GM21390 (cell line): ENCODE results near the gene CBS.
"Not testable (repeated sequence)": the region's sequence is repeated elsewhere in the genome, so short reads cannot be mapped to it uniquely, and the experiment has no call there.

Experiments used
- ATAC-seq: cut with Tn5 transposase; IDR thresholded peaks from one replicate; pipeline ENCODE4 v1.9.1; 2021; ENCODE audit not compliant: unreplicated experiment

Gene CBS

GRCh38 chr21:43069682-43070081 is 6.0 kb downstream of the CBS start:
- ATAC-seq, result not testable (repeated sequence)

GRCh38 chr21:43068065-43068464 is 7.6 kb downstream of the CBS start:
- ATAC-seq, result not testable (repeated sequence)

DNA sequence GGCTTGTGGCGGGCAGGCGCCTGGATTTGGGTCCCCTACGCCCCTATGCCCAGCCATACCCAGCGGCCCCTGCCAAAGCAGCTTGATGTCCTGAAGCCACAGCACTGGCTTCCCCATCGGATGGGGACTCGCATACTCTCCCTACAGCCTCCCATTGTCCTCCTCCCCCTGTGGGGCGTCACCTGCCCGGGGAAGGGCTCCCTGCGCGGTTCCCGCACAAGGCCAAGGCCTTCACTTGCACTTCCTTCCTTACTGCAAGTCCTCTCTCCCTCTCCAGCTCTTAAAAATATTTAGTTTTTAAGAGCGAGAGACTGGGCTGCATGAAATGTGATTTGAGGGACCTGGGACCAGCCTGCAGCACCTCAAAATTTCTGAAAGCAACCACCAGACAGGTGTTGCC is 8.9 kb downstream of the CBS start:
- not testable (repeated sequence) for ATAC-seq

DNA sequence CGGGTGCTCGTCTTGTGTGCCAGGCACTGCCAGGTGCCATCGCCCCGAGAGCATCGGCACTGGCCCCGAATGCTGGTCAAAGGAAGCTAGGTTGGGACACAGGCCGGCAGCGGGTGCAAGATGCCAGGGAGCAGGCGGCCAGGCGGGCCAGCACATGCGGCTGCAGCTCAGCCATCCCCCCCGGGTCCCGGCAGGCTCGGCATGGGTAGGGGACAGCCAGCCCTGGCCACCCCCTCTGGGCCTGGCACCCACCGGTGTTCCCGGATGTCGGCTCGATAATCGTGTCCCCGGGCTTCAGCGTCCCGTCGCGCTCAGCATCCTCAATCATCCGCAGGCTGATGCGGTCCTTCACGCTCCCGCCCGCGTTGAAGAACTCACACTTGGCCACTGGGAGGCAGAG is 9.6 kb downstream of the CBS start:
- ATAC-seq, result not testable (repeated sequence)

GRCh38 chr21:43064265-43064917 is 11.2 kb downstream of the CBS start:
- not testable (repeated sequence) for ATAC-seq

DNA sequence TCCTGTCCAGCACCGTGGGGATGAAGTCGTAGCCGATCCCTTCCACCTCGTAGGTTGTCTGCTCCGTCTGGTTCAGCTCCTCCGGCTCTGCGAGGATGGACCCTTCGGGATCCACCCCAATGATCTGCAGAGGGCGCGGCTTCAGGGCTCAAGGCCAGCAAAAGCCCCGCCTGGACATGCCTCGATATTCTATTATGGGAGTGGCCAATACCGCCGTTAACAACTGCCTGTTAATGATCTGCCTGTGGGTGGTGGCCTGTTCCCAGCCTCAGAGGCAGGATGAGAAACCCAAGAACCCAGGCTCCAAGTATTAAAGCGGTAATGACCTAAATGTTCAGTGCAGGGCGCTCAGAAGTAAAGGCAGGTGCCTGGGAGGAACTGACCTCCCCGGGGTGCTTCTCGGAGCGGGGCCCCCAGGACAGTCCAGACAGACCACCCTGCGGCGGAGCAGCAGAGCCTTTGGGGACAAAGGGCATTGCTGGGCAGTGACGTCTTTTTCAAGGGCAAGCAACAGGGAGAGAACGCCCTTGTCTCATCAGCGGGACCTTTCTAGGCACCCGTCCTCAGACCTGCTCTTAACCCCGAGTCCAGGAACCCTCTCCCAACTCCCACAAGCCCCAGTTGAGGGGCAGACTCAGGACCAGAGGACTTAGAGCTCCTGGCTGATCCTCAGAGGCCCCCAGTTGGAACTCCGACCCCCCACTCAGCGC is 12.5 kb downstream of the CBS start:
- not testable (repeated sequence) for ATAC-seq

GRCh38 chr21:43053112-43053511 is 22.5 kb downstream of the CBS start:
- ATAC-seq, result not testable (repeated sequence)

GRCh38 chr21:43045876-43046821 is 29.5 kb downstream of the CBS start:
- ATAC-seq, result not testable (repeated sequence)

DNA sequence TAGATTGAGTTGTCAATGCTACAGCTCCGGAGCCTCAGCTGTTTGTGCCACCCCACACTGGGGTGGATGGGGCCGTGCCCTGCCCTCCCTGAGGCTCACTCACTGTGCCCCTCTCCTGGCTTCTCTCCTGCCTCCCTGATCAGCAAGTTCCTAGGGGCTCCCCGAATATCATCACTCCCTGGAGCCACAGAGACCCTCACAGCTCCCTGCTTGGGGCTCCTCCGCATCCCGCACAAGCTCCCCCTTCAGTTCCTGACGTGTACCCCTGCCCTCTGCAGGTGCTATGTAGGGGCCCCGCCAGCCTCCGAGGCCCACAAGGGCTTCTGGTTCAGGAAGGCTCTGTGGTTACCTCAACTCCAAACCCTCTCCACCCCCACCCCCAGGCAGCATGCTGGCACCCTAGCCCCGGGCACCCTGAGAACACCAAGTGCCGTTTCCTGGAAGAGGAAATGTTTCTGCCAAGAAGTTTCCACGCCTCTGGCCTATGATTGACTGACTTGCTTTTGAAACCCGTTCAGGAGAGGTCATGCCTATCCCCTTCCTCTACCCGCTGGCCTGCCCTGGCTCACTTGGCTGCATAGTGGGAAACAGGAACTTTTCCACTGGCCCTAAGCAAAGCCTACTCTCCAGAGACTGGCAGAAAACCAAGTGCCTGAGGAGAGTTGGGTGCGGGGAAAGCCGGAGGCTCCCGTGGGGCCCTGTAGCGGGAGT is 30.3 kb downstream of the CBS start:
- ATAC-seq, result not testable (repeated sequence)

- not testable (repeated sequence) for ATAC-seq
Measured at GRCh38 chr21:43044547-43044946, 31.1 kb downstream of the CBS start.

DNA sequence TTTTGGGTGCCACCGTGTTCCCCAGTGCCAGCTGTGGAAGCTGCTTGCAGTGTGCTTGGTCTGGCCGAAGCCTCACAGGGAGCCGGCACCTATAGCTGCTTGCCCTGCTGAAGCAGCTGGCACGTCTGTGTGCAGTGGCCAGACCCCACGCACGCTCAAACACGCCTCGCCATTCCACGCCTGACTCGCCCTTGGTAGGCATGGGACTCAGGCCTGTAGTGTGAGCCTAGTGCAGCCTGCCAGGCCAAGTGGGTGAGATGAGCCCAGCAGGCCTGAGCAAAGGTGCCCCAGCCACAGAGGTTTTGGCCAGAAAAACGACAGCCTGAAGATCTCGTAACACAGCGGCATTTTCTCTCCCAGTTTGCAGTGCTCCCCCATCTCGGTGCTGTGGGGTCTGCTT is 32.3 kb downstream of the CBS start:
- ATAC-seq, result not testable (repeated sequence)

GRCh38 chr21:43042169-43042568 is 33.5 kb downstream of the CBS start:
- ATAC-seq, result not testable (repeated sequence)

GRCh38 chr21:43038659-43039044 is 37.0 kb downstream of the CBS start:
- ATAC-seq, result not testable (repeated sequence)

DNA sequence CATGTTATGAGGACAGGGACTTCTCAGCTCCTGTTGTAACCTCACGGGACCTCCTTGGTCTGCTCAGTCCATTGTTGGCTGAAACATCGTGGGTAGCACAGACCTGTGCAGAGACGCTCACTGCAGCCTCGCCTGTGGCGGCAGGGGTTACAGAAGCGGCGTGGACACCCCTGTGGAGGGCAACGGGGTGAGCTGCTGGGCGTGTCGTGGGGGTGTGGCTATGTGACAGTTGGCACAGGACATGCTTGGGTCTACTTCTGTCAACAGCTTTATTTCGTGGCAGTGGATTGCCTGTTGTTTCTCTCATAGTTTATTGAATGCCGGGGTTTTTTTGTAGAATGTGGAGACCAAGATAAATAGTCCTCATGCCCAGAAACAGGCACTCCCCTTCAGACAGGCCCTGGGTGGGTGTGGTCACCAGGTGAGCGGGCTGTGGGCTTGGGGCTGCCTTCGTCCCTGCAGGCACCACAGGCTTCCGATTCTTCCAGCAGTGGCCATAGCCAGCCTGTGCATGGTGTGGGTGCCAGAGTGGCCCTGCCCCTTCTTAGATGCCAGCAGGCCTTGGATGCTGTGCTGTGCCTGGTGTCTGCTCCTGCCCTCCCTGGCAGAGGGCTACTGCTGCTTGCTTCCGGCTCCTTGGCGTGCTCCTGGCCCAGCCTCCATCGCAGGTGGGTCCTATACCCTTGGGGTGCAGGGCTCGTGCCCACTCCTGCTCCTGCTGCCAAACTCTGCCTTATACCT is 37.5 kb downstream of the CBS start:
- not testable (repeated sequence) for ATAC-seq

- ATAC-seq, result not testable (repeated sequence)
Measured at GRCh38 chr21:43036889-43037288, 38.7 kb downstream of the CBS start.

GRCh38 chr21:43034826-43035225 is 40.8 kb downstream of the CBS start:
- ATAC-seq, result no peak

- ATAC-seq, result no peak
Measured at GRCh38 chr21:43034101-43034500, 41.5 kb downstream of the CBS start.

GRCh38 chr21:43031121-43031619 is 44.5 kb downstream of the CBS start:
- ATAC-seq, result no peak

DNA sequence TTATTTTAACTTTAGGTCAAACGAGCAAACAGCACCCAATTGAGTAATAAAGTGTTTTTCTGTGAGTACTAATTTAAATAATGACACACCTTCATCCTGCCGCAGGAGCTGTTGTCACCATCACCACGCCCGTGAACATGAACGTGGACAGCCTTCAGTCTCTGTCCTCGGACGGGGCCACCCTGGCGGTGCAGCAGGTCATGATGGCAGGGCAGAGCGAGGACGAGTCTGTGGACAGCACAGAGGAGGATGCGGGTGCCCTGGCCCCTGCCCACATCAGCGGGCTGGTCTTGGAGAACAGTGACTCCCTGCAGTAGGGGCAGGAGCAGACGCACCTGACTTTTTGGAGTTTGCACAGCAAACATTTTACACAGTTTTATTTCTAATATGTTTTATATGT is 45.9 kb downstream of the CBS start:
- no peak for ATAC-seq
